ENCODE data around the gene CRADD. TPM values are rescaled to one million over a fixed set of nuclear protein-coding genes. Genes with fewer than 3 reads are reported as not detected.

The CRADD gene
- total and polyA plus RNA-seq, 10 of the 15 experiments (the other 5 are each of a cell fraction or from before 2014, with no cell fraction given) = 7.6 to 15.5 (median 11.7) TPM

DNA sequence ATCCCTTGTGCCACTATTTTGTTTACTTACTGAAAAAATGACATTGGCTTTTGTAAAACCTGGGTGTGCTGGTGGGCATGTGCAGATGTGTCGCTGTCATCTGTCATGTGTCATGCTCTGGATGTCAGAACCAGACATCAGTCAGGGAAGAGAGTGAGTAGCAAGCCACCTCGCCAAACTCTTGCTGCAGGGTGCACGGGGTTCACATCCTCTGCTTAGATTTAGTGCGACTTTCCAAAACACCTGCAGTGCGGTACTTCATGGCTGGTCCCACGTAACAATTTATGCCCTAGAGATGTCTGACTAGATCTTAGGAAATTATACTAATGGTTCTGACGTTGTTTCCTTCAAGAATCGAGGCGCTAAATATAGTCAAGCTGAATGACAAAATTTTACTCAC is 106.7 kb downstream of the CRADD start:
- no peak for TF ChIP-seq SUPT20H (IDR thresholded peaks at IDR 0.05; ENCODE audit: borderline replicate concordance, control insufficient read depth, low read depth, low read length)
- TF ChIP-seq E2F4 (IDR thresholded peaks at IDR 0.05; ENCODE audit: low read depth, low read length) = no peak
- Histone ChIP-seq H2AFZ (ENCODE audit: control insufficient read depth, low read depth, low read length) (no peak overlapping the region), H3K4me1 (ENCODE audit: control insufficient read depth, insufficient read depth, low read length) (no peaks in the 10 kb centered on the region), H3K27me3 (replicated peaks in 1 of 2; ENCODE audit: control insufficient read depth in 2 of 2, insufficient read depth in 2 of 2, low read length in 1 of 2) (no peaks in the 10 kb centered on the region), H3K79me2 (ENCODE audit: control insufficient read depth, insufficient read depth, low read length) (no peaks in the 10 kb centered on the region), H3K36me3 (ENCODE audit: control insufficient read depth in 2 of 2, insufficient read depth in 2 of 2, low read length in 1 of 2) (no peaks in the 10 kb centered on the region), H3K4me2 (ENCODE audit: control insufficient read depth, insufficient read depth) (no peak overlapping the region), H3K4me3 (no peak overlapping the region), H4K20me1 (ENCODE audit: control insufficient read depth, insufficient read depth) (no peaks in the 10 kb centered on the region), H3K27ac (ENCODE audit: control insufficient read depth, insufficient read depth) (no peak overlapping the region), H3K9ac (ENCODE audit: control insufficient read depth, insufficient read depth, low read length) (no peak overlapping the region), H3K9me3 (replicated peaks; ENCODE audit: control insufficient read depth, insufficient read depth, low read length) (no peaks in the 10 kb centered on the region)
- CTCF ChIA-PET = no interaction called here
- no peak for ATAC-seq
- DNase-seq (ENCODE audit: low read depth, low spot score) = no peak
- no TSS peak for BruUV-seq (replicated peaks)
- RAD21 ChIA-PET (ENCODE audit: unreplicated experiment) = no interaction called here
- 91% methylated on average over 9 of the region's 9 CpGs for WGBS (ENCODE audit: insufficient coverage, insufficient replicate concordance, low lambda C conversion rate, missing lambda C conversion rate)
- SMC1A ChIA-PET (ENCODE audit: uncharacterized antibody, unreplicated experiment) = interaction anchor here (0.6 kb wide), 1 partner anchor 471 kb away, joined by 3 read pairs; no protein-coding TSS in a partner anchor
- intact Hi-C loops (cut with micrococcal nuclease; ENCODE audit: unreplicated experiment) = no loop called here
- in situ Hi-C loops (cut with MboI) = no loop called here
- FAIRE-seq = no peak
- POLR2A ChIA-PET = no interaction called here

DNA sequence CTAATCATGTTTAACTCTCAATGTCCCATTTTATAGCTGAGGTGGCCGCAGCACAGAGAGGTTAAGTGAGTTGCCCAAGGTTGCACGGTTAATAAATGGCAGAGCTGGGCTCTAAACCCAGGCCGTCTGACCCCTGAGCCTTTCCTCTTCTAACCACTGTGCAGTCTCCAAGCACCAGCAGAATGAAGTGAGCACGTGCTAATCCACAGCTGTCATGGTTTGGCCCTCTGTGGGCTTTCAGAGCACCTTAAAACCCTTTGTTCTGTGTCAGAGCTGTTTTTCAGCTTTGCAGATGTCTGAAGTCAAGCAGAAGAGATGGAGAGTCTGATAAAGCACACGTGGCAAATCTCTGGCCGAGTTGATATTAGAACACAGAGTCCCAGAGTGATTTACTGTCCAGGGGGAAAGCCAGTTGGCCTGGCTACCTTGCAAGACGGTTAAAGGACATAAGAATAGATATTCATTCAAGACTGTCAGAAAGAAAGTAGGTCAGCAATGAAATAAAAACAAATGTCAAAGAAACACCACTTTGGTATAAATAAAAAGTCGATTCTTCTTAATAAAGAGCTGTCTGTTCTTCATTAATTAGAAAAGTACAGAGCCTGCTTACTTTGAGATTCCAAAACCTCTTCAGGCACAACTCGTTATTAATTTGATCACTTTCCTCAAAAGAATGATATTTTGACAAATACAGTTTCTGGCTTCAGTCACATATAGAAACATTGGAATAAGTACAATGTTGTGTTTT is 107.3 kb downstream of the CRADD start:
- WGBS (ENCODE audit: insufficient coverage, insufficient replicate concordance, low lambda C conversion rate, missing lambda C conversion rate) = 50% methylated on average over 9 of the region's 9 CpGs
- Histone ChIP-seq H3K27ac (ENCODE audit: control insufficient read depth, insufficient read depth) (no peak overlapping the region), H3K79me2 (ENCODE audit: control insufficient read depth, insufficient read depth, low read length) (no peaks in the 10 kb centered on the region), H3K36me3 (ENCODE audit: control insufficient read depth in 2 of 2, insufficient read depth in 2 of 2, low read length in 1 of 2) (no peaks in the 10 kb centered on the region), H3K9ac (ENCODE audit: control insufficient read depth, insufficient read depth, low read length) (no peak overlapping the region), H3K9me3 (replicated peaks; ENCODE audit: control insufficient read depth, insufficient read depth, low read length) (no peaks in the 10 kb centered on the region), H4K20me1 (ENCODE audit: control insufficient read depth, insufficient read depth) (no peaks in the 10 kb centered on the region), H3K4me2 (ENCODE audit: control insufficient read depth, insufficient read depth) (no peak overlapping the region), H3K4me1 (ENCODE audit: control insufficient read depth, insufficient read depth, low read length) (no peaks in the 10 kb centered on the region), H2AFZ (ENCODE audit: control insufficient read depth, low read depth, low read length) (no peak overlapping the region), H3K27me3 (replicated peaks in 1 of 2; ENCODE audit: control insufficient read depth in 2 of 2, insufficient read depth in 2 of 2, low read length in 1 of 2) (no peaks in the 10 kb centered on the region), H3K4me3 (no peak overlapping the region)
- BruUV-seq (replicated peaks) = no TSS peak
- TF ChIP-seq, protein P1, sequence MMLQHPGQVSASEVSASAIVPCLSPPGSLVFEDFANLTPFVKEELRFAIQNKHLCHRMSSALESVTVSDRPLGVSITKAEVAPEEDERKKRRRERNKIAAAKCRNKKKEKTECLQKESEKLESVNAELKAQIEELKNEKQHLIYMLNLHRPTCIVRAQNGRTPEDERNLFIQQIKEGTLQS (IDR thresholded peaks at IDR 0.05; ENCODE audit: borderline replicate concordance, extremely low read depth, low read depth, low read length) = no peak
- TF ChIP-seq ZSCAN29 (IDR thresholded peaks at IDR 0.05) = no peak
- TF ChIP-seq CBX3 (IDR thresholded peaks at IDR 0.05; ENCODE audit: borderline replicate concordance, low read depth) = no peak
- peak in 1 of 2 experiments; percentile 41; a peak in 1 of 4 replicates for TF ChIP-seq BHLHE40 (IDR thresholded peaks at IDR 0.05; ENCODE audit: borderline replicate concordance in 1 of 2, low read depth in 2 of 2, low read length in 1 of 2)
- TF ChIP-seq PKNOX1 (IDR thresholded peaks at IDR 0.05) = no peak
- no peak for TF ChIP-seq GATAD2B (conservative IDR thresholded peaks at IDR 0.05; ENCODE audit: low read depth)
- no peak for TF ChIP-seq NFYB (IDR thresholded peaks at IDR 0.05; ENCODE audit: insufficient read depth, low read depth, low read length)
- no peak for TF ChIP-seq RAD51 (IDR thresholded peaks at IDR 0.05)
- ChIA-PET CTCF (interaction anchor here (1.4 kb wide), 1 partner anchor 10 kb away, joined by 5 read pairs; no protein-coding TSS in a partner anchor), RAD21 (ENCODE audit: unreplicated experiment) (interaction anchor here (0.6 kb wide), 1 partner anchor 122 kb away, joined by 3 read pairs; no protein-coding TSS in a partner anchor), SMC1A (ENCODE audit: uncharacterized antibody, unreplicated experiment) (interaction anchor here (1.8 kb wide), 1 partner anchor 25 kb away, joined by 5 read pairs; no protein-coding TSS in a partner anchor), POLR2A (interaction anchor here (0.6 kb wide), 1 partner anchor 408 kb away, joined by 3 read pairs; no protein-coding TSS in a partner anchor)
- in situ Hi-C loops (cut with MboI) (no loop called here), intact Hi-C loops (cut with micrococcal nuclease; ENCODE audit: unreplicated experiment) (no loop called here)
- no peak for DNase-seq (ENCODE audit: low read depth, low spot score)
- no peak for FAIRE-seq
- peak; percentile 69 for ATAC-seq

Data from GM12878 (cell line).